Stimulated activated CD4-positive, alpha-beta T cell treated with anti-CD3 and anti-CD28 coated beads, Interleukin-15, amount 100 ng/mL, for 48 hours (primary cell): ENCODE data around the gene APOBEC3G.
"Not testable (repeated sequence)": the region's sequence is repeated elsewhere in the genome, so short reads cannot be mapped to it uniquely, and the experiment has no call there.

Experiments
- DNase-seq, 2 donors: peaks; one replicate each; pipeline ENCODE4 v3.0.0-alpha.2; 2020; ENCODE audit warnings: low read depth in 2 of 2

Gene APOBEC3G

GRCh38 chr22:39066442-39067276, 10.4 kb upstream of the APOBEC3G start:
- not testable (repeated sequence) for DNase-seq

DNA sequence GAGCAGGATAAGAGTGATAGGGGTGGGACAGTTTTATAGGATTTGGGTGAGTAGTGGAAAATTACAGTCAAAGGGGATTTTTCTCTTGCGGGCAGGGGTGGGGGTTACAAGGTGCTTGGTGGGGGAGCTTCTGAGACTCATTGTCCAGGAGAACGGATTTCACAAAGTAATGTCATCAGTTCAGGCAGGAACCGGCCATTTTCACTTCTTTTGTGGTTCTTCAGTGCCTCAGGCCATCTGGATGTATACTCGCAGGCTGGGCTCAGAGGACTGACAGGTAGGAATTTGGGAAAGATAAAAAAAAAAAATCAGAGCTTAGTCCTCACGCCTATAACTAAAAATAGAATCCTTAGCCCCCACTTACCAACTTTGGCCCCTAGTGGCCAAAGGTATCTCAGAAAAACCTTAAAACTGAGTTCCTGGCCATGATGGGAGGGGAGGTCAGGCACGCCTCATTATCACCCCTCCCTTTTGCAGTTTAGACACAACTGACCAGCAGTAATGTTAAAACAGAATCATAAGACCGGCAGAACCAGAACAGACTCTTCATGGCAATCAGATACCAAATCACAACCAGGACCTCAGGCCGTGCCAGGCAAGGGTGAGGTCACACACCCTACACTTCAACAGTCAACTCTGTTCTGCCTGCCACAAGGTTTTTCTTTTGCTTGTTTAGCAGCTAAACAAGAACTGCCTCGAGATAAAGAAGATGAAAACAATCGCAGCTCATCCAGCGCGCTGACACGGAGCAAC, 8.9 kb upstream of the APOBEC3G start:
- DNase-seq: no peak

GRCh38 chr22:39070186-39070585, 6.9 kb upstream of the APOBEC3G start:
- no peak for DNase-seq

- not testable (repeated sequence) for DNase-seq
These were observed 4.5 kb upstream of the APOBEC3G start for GRCh38 chr22:39072581-39072981.

GRCh38 chr22:39073981-39074380, 3.1 kb upstream of the APOBEC3G start:
- no peak for DNase-seq

- DNase-seq: not testable (repeated sequence)
These were observed 685 bp upstream of the APOBEC3G start for GRCh38 chr22:39076155-39077025.

DNA sequence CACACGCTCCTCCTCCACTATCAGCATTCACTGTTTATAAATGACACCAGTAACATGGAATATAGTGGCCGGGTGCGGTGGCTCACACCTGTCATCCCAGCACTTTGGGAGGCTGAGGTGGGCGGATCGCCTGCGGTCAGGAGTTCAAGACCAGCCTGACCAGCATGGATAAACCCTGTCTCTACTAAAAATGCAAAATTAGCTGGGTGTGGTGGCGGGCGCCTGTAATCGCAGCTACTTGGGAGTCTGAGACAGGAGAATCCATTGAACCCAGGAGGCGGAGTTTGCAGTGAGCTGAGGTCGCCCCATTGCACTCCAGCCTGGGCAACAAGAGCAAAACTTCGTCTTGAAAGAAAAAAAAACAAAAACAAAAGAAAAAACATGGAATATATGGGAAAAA, 837 bp downstream of the APOBEC3G start:
- DNase-seq: not testable (repeated sequence)

- no peak for DNase-seq
These were observed 1.3 kb downstream of the APOBEC3G start for GRCh38 chr22:39078329-39078728.

GRCh38 chr22:39079054-39079637, 2.1 kb downstream of the APOBEC3G start:
- not testable (repeated sequence) for DNase-seq

DNA sequence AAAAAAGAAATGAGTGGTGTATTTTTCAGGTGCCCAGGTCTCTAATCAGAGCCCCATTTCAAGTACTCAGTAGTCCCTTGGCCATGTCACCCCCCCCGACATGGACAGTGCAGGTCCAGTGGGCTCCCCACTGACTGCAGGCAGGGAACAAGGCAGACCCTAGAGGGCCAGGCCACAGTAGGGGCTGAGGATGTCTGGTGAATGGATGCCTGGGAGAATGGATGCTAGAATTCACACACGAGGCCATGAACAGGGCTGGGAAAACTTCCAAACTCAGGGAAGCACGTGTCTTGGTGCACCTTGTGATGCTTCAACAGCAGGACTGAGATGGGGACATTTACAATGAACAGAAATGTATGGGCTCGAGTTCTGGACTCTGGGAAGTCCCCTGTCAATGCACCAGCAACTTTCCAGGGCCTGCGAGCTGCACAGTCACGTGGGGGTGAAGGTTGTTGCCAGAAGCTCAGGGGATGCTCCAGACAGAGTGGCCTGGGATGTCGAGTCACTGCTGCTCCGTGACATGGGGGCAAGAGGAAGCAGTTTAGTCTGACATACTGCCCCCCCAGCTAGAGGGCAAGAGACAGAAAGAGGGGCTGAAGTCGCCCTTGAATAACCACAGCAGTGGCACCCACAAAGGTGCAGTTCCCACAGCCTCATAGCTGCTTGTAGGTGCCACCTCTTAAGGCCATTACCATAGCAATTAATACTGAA, 3.1 kb downstream of the APOBEC3G start:
- no peak for DNase-seq

- DNase-seq: no peak
These were observed 3.9 kb downstream of the APOBEC3G start for GRCh38 chr22:39081016-39081415.

GRCh38 chr22:39081598-39081997, 4.5 kb downstream of the APOBEC3G start:
- no peak for DNase-seq

DNA sequence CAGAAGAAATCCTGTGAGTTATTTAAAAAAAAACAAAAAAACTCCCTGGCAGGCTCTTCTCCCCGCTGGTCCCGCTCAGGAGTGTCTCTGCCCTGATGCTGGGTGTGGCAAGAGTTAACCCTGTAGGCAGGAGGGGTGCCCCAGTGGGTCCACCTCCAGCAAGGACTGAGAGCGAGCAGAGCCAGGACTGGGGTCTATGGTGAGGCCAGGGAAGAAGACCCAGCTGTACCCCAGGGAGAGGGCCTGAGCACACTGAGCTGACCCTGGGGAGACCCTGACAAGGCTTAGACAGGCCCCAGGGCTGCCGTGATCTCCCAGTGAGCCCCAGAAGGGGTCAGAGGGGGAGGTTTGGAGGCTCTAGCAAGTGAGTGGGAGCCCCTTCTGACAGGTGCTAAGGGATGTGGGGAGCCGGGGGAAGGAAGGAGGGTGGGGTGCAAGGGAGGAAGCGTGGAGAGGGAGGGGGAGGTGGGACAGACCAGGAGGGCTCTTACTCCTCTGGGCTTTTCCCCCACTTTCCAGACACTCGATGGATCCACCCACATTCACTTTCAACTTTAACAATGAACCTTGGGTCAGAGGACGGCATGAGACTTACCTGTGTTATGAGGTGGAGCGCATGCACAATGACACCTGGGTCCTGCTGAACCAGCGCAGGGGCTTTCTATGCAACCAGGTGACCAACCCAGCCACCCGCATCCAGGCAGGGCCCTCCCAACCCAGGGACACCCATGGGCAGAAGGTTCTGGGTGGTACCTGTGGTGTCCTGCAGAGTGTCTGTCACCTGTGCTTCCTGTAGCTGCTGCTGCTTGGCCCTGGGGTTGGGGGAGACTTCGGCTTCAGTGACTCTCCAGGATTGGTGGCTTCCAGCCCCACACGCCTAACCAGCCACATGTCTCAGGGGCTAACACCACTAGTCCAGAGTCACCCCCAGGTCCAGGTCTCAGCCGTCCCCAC, 6.4 kb downstream of the APOBEC3G start:
- no peak for DNase-seq

- DNase-seq: no peak
These were observed 7.6 kb downstream of the APOBEC3G start for GRCh38 chr22:39084666-39085065.

GRCh38 chr22:39087098-39087497, 10.0 kb downstream of the APOBEC3G start:
- no peak for DNase-seq

DNA sequence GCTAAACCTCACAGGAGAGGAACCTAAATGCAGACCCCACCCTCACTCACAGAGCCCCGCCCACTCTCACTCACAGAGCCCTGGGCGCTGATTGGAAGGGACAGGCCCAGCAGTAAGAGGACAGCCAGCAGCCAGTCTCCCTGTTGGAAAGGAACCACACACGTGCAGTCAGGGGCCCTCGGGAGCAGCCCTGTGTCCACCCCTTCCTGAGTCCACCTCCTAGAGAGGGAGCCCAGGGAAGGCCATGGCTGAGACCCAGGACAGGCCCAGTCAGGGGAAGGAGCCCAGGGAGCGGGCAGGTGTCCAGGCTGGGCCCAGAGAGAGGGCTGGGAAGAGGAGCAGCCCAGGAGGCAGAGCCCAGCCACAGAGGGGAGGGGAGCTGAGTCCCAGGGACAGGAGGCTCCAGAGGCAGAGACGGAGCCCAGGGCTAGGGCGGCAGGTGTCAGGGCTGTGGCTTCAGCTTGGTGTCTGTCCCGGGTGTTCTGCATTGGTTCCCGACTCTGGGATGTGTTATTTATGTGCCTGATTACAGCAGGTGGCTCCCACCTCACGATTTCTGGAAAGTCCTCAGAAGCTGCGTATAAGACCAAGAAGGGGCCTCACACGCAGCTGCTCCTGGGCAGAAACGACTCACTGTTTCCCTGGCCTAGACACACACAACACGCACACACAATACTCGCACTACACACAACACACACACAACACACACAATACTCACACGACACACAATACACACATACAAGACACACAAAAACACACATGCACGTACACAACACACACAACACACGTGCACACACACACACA, 11.0 kb downstream of the APOBEC3G start:
- DNase-seq: no peak

DNA sequence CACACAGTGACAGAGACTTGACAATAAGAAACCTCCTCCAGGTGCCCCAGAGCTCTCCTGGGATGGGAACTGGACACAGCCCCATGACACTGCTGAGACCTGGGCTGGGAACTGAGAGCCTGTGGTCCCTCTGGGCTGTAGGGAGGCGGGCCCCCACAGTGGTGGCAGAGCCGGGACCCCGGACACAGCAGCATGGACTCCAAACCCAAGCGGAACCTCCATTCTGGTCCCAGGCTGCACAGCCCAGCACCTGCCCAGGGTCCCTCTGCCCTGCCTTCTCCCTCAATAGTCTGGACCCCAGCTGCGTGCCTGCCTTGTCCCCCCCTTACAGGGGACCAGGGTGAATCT, 11.6 kb downstream of the APOBEC3G start:
- no peak for DNase-seq

DNA sequence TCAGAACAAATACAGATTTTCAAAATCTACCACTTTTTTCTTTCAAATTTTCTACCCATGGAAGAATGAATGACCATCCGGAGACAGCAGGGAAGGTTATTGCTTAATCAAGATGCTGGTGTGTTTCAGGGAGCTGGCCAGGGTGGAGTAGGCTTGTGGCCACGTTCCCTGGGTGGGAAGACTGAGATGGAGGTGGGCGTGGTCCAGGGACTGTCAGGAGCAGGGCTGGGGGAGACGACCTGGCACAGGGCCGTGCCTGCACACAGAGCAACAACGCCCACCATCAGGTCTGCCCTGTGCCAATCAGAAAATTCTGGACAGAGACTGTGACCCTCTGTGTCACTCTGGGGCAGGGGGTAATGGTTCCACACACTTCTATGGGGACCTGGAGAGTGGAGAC, 12.9 kb downstream of the APOBEC3G start:
- DNase-seq: no peak

DNA sequence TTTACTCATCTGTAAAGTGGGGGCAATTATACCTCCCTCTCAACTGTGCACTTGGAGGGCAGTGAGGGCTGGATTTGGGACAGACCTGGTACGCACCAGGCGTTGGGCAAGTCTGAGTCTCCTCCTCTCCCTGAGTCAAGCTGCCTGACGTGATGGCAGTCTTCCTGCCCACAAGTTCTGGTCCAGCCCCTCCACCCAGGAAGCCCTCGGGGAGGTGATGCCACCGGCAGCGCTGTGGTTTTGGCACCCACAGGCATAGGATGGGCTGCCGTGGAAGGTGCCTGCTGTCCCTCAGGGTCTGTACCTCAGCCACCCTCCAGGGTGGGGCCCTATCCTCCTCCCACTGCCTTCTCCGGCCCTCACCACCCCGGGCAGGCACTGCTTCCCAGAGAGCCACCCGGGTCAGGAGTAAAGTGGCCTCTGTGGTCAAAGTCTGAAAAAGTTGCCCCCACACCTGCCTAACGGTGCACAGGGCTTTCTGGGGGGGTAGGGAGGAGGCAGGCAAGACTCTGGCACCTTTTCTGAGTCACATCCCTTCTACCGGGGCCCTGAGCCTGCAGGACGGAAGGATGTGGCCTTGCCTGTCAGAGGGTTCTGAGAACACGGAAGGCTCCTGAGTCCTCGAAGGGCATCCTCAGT, 13.5 kb downstream of the APOBEC3G start:
- peak; percentile 76 to 82 for DNase-seq
